Naive thymus-derived CD4-positive, alpha-beta T cell (primary cell): ENCODE results near the gene NRXN2. TPM values are rescaled to one million over a fixed set of nuclear protein-coding genes. Genes with fewer than 3 reads are reported as not detected.

Experiments used
- ATAC-seq: fragments of 150-1000 bp; cut with Tn5 transposase; 2 replicates; pipeline ENCODE4 v1.10.0; 2021; ENCODE audit warnings: mild to moderate bottlenecking, moderate library complexity
- CTCF ChIA-PET: fragments of 350-600 bp; sonication (Branson Sonifier 250); formaldehyde crosslinking; loops from one replicate; lab custom pipeline; 2021; ENCODE audit warnings: antibody characterized with exemption; lab: Charles Lee
- POLR2A ChIA-PET: fragments of 350-600 bp; sonication (Branson Sonifier 250); formaldehyde crosslinking; loops from one replicate; lab custom pipeline; 2021; ENCODE audit warnings: antibody characterized with exemption, inconsistent platforms; lab: Charles Lee
- DNase-seq, 9 donors: peaks; one replicate each; pipeline versions ENCODE4 v3.0.0 to v3.0.0-alpha.2; 2020 to 2022; ENCODE audit warnings: mixed read lengths in 1 of 9
- H3K27ac ChIP-seq: one replicate; pipeline ENCODE4 v1.7.0; 2013; ENCODE audit warnings: mild to moderate bottlenecking, low read depth, low read length, moderate library complexity
- H3K27me3 ChIP-seq, 2 donors: one replicate each; pipeline ENCODE4 v1.7.0; 2013; ENCODE audit warnings: low read length in 2 of 2, mild to moderate bottlenecking in 2 of 2, moderate library complexity in 2 of 2; ENCODE audit not compliant: control insufficient read depth in 2 of 2, insufficient read depth in 2 of 2
- H3K36me3 ChIP-seq, 3 experiments: 1 replicate in 2 of 3; 2 replicates in 1 of 3; pipeline ENCODE4 v1.7.0; 2013; ENCODE audit warnings: low read length in 3 of 3, mild to moderate bottlenecking in 3 of 3, moderate library complexity in 1 of 3; ENCODE audit not compliant: insufficient read depth in 3 of 3, control insufficient read depth in 2 of 3
- H3K4me1 ChIP-seq, 2 donors: one replicate each; pipeline ENCODE4 v1.7.0; 2013; ENCODE audit warnings: low read length in 2 of 2, mild to moderate bottlenecking in 2 of 2, moderate library complexity in 1 of 2; ENCODE audit not compliant: control insufficient read depth in 2 of 2, insufficient read depth in 2 of 2
- H3K4me3 ChIP-seq: 2 replicates; pipeline ENCODE4 v1.7.0; 2013; ENCODE audit warnings: mild to moderate bottlenecking, low read length
- H3K9me3 ChIP-seq, 3 experiments: 1 replicate in 2 of 3; 2 replicates in 1 of 3; pipeline ENCODE4 v1.7.0; 2013; ENCODE audit warnings: low read length in 3 of 3; ENCODE audit not compliant: control insufficient read depth in 2 of 3
- H3K27ac Mint-ChIP-seq, 9 donors: one replicate each; pipeline ENCODE4 v1.8.0; 2020 to 2022; ENCODE audit warnings: mixed read lengths in 9 of 9, mild to moderate bottlenecking in 8 of 9, moderate library complexity in 5 of 9, inconsistent platforms in 2 of 9
- H3K27me3 Mint-ChIP-seq, 5 donors: one replicate each; pipeline ENCODE4 v1.8.0; 2021 to 2022; ENCODE audit warnings: mixed read lengths in 5 of 5, mild to moderate bottlenecking in 1 of 5
- H3K36me3 Mint-ChIP-seq, 5 donors: one replicate each; pipeline ENCODE4 v1.8.0; 2020 to 2022; ENCODE audit warnings: mixed read lengths in 5 of 5, mild to moderate bottlenecking in 3 of 5, inconsistent platforms in 1 of 5
- H3K4me1 Mint-ChIP-seq, 7 donors: one replicate each; pipeline ENCODE4 v1.8.0; 2020 to 2022; ENCODE audit warnings: mixed read lengths in 7 of 7, mild to moderate bottlenecking in 3 of 7, inconsistent platforms in 1 of 7
- H3K4me3 Mint-ChIP-seq, 10 donors: one replicate each; pipeline ENCODE4 v1.8.0; 2020 to 2022; ENCODE audit warnings: mild to moderate bottlenecking in 10 of 10, mixed read lengths in 10 of 10, moderate library complexity in 6 of 10, inconsistent platforms in 2 of 10
- H3K9me3 Mint-ChIP-seq, 11 donors: one replicate each; pipeline ENCODE4 v1.8.0; 2020 to 2022; ENCODE audit warnings: mixed read lengths in 11 of 11, mild to moderate bottlenecking in 4 of 11, inconsistent platforms in 1 of 11, moderate library complexity in 1 of 11
- intact Hi-C, 2 donors: fragments of 100-400 bp; cut with micrococcal nuclease; formaldehyde crosslinking; loops; one replicate each; pipeline ENCODE4 v1.15.1; 2023
- polyA plus RNA-seq, 2 donors: library from polyadenylated mRNA; unstranded; fragments of 300-500 nt; fragmentation: Illumina TruSeq; gene quantifications; one replicate each; pipeline ENCODE4 v1.2.3, GENCODE V29; 2021
- total RNA-seq, 6 experiments: library from RNA in 5 of 6; stranded (reverse) in 5 of 6; gene quantifications; 1 replicate in 5 of 6; 2 replicates in 1 of 6; pipeline ENCODE4 v1.2.3 and lab custom pipeline; 2021 to 2026

The NRXN2 gene
- total RNA-seq (under 1 TPM in 3 of 5 experiments, not detected in 2; 0.07 to 0.71 (median 0.27) TPM), polyA plus RNA-seq (not detected), total RNA-seq (lab: John Stamatoyannopoulos, UW) (not detected)

DNA sequence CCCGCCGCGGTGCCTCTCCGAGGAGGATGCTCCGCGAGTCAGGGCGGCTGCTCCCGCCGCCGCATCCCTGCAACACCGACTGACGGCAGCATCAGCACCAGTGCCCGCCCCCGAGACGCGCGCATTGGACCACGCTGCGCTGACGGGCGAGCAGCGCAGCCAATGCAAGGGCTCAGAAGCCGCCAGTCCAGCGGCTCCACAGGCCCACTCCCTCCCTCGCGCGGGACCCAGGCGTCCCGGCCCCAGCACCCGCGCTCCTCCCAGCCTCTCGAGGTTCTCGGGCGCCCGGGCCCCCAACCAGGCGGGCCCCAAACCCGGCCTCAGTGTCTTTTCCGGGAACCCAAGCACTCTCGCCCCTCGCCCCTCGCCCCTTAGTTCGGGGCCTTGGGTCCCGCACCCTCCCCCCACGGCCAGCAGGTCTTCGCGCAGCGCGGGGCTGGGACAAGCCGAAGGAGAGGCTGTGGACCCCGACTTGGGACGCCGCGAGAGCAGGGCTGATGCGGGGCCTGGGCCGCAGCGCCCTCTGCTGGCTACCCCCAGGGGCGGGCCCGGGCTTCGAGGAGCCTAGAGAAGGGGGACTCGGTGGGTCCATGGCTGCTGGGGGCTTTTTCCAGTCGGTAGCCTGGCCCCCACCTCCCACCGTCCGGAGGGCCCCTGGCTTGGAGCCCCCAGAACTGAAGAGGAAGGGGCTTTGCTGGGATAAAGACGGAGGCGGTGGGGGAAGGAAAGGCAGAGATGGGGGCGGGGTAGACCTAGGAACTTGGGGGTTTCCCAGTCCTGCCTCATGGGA is at the start of gene NRXN2:
Gene NRXN2, minus strand, starts transcription at position 81 of the 790 bp plus-strand sequence. CDS start 9,498 bp downstream, outside the sequence.
- Mint-ChIP-seq H3K27ac (peak within 1 kb of the TSS in 8 of 9 donors; percentile 23 to 79 (median 62)), H3K4me1 (peaks cover 0 to 22% (median 16%) of the 10 kb centered on the region in 7 donors), H3K9me3 (no peaks in the 10 kb centered on the region), H3K4me3 (peak within 1 kb of the TSS; percentile 36 to 79 (median 66)), H3K27me3 (peaks cover 10 to 42% (median 17%) of the 10 kb centered on the region in 5 donors), H3K36me3 (peaks cover 0 to 10% (median 0%) of the 10 kb centered on the region in 5 donors)
- DNase-seq (peak; percentile 72 to 86 (median 80)), ATAC-seq (peak; percentile 93)
- peak within 1 kb of the TSS; percentile 71 for H3K4me3 ChIP-seq
- H3K4me1 ChIP-seq: peaks cover 0 to 5% of the 10 kb centered on the region in 2 donors
- H3K27me3 ChIP-seq: peaks cover 0 to 5% of the 10 kb centered on the region in 2 donors
- H3K9me3 ChIP-seq: no peaks in the 10 kb centered on the region
- ChIA-PET POLR2A (interaction anchor here (1.0 kb wide), 1 partner anchor 19 kb away, joined by 3 read pairs; no protein-coding TSS in a partner anchor), CTCF (no interaction called here)
- intact Hi-C loops: loop anchor here (1.0 kb wide), 3 partner anchors 19 to 35 kb away; no protein-coding TSS in a partner anchor
- peaks cover 0 to 25% (median 0%) of the 10 kb centered on the region in 3 experiments for H3K36me3 ChIP-seq
- peak within 1 kb of the TSS; percentile 81 for H3K27ac ChIP-seq

DNA sequence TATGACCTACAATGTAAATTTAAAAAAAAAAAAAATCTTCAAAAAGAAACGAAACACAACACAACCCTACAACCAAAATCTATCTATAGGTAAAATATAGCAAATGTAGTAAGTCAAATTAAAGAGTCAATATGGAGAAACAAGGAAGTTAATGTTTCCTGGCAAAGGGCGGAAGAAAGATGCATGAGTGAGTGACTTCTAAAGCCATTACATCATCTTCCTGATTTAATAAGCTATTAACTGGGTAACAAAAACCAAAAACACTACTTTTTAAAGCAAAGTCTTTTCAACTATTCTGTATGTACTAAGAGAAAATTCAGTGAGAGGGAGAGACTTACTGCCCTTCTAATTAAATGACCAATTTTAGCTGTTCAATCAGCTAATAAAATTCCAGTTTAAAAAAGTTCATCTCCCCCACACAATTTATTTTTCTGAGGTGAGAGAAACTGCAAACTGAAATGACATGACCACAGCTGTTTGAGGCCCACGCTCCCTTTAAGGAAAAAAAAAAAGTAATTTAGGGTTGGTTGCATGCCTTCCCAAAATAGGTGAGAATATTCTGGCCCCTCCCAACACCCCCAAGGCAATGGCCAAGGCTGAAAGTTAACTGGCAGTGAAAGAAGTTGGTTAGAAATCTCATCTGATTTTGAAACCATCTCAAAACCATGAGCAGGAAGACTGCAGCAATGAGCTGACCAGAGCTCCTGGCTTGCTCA is 49.5 kb upstream of the NRXN2 start:
- Mint-ChIP-seq H3K9me3 (peaks cover 0 to 10% (median 0%) of the 10 kb centered on the region in 11 donors), H3K4me3 (peak overlapping the region; percentile 41 to 95 (median 65)), H3K4me1 (peaks cover 63 to 100% (median 96%) of the 10 kb centered on the region in 7 donors), H3K27me3 (no peaks in the 10 kb centered on the region), H3K36me3 (peaks cover 27 to 97% (median 79%) of the 10 kb centered on the region in 5 donors), H3K27ac (peak overlapping the region; percentile 58 to 89 (median 77))
- Histone ChIP-seq H3K4me3 (no peak overlapping the region), H3K27me3 (no peaks in the 10 kb centered on the region), H3K27ac (peak overlapping the region; percentile 51), H3K36me3 (peaks cover 76 to 98% (median 95%) of the 10 kb centered on the region in 3 experiments), H3K4me1 (peaks cover 62 to 88% of the 10 kb centered on the region in 2 donors), H3K9me3 (no peaks in the 10 kb centered on the region)
- ChIA-PET CTCF (interaction anchor here (0.7 to 19.1 kb wide), 7 partner anchors 9 to 1426 kb away, joined by 3 to 305 read pairs (median 8); partner anchors contain the start of genes PYGM and RASGRP2), POLR2A (interaction anchor here (0.6 to 30.7 kb wide), 10 partner anchors 10 to 653 kb away, joined by 3 to 1956 read pairs (median 4); partner anchors contain the start of genes PYGM and RASGRP2)
- ATAC-seq (no peak), DNase-seq (no peak)
- intact Hi-C loops: loop anchor here in 1 of 2 donors (10.0 kb wide), 1 partner anchor 652 kb away; the partner anchor contains the start of gene NEAT1

DNA sequence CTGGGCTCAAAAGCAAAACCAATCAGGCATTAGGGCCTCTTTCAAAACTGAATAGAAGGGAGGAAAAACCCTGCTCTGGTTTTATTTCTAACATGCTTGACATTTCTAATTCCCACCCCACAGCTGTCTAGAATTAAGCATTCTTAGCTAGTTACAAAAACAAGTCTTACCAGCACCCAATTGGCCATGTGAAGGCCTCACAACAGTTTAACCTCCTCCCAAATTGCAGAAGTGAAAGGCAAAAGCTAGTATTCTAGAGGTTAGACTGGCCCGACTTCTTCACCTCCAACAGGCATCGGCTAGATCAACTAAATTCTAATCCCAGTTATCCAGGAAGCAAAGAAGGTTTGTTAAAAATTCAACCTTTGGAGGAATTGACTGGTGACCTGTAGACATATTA is 48.9 kb upstream of the NRXN2 start:
- H3K27me3 Mint-ChIP-seq: no peaks in the 10 kb centered on the region
- peak overlapping the region; percentile 18 to 95 (median 62) for H3K4me3 Mint-ChIP-seq
- peak overlapping the region; percentile 3 for H3K4me3 ChIP-seq
- peaks cover 63 to 100% (median 96%) of the 10 kb centered on the region in 7 donors for H3K4me1 Mint-ChIP-seq
- H3K27ac ChIP-seq: peak overlapping the region; percentile 51
- DNase-seq: no peak
- peaks cover 27 to 96% (median 77%) of the 10 kb centered on the region in 5 donors for H3K36me3 Mint-ChIP-seq
- peak overlapping the region; percentile 58 to 89 (median 77) for H3K27ac Mint-ChIP-seq
- H3K9me3 ChIP-seq: no peaks in the 10 kb centered on the region
- no peak for ATAC-seq
- CTCF ChIA-PET: interaction anchor here (0.8 to 19.1 kb wide), 7 partner anchors 9 to 266 kb away, joined by 3 to 305 read pairs (median 4); partner anchors contain the start of genes PYGM and RASGRP2
- peaks cover 76 to 98% (median 95%) of the 10 kb centered on the region in 3 experiments for H3K36me3 ChIP-seq
- H3K9me3 Mint-ChIP-seq: peaks cover 0 to 6% (median 0%) of the 10 kb centered on the region in 11 donors
- peaks cover 64 to 92% of the 10 kb centered on the region in 2 donors for H3K4me1 ChIP-seq
- H3K27me3 ChIP-seq: no peaks in the 10 kb centered on the region
- POLR2A ChIA-PET: interaction anchor here (0.6 to 39.7 kb wide), 9 partner anchors 7 to 1117 kb away, joined by 3 to 1956 read pairs (median 4); partner anchors contain the start of genes PYGM, RASGRP2 and SF1
- intact Hi-C loops: loop anchor here in 1 of 2 donors (10.0 kb wide), 1 partner anchor 653 kb away; the partner anchor contains the start of gene NEAT1

DNA sequence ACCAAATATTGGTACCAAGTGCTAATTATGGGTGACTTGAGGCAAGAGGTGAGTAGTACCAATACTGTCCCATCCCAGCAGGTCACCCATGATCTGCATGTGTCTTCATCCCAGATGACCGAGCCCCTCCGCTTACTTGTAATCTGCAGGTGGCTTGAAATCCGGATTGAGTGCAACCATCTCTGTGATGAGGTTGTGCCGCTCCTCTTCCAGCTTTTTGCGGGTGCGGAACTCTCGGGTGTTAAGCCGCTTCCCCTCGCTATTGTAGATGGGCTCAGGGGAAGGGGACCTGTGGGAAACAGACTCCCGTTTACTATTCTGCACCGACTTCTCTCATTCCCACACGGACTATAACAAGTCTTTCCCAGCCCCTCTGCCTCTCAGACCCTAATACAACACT is 47.1 kb upstream of the NRXN2 start:
- intact Hi-C loops: loop anchor here in 1 of 2 donors (10.0 kb wide), 1 partner anchor 655 kb away; the partner anchor contains the start of gene NEAT1
- peaks cover 58 to 97% (median 87%) of the 10 kb centered on the region in 7 donors for H3K4me1 Mint-ChIP-seq
- H3K36me3 ChIP-seq: peaks cover 64 to 95% (median 83%) of the 10 kb centered on the region in 3 experiments
- H3K4me1 ChIP-seq: peaks cover 51 to 85% of the 10 kb centered on the region in 2 donors
- peak overlapping the region in 8 of 9 donors; percentile 50 to 88 (median 80) for H3K27ac Mint-ChIP-seq
- peaks cover 18 to 88% (median 75%) of the 10 kb centered on the region in 5 donors for H3K36me3 Mint-ChIP-seq
- DNase-seq (no peak), ATAC-seq (no peak)
- H3K9me3 ChIP-seq: no peaks in the 10 kb centered on the region
- H3K27me3 ChIP-seq: no peaks in the 10 kb centered on the region
- H3K9me3 Mint-ChIP-seq: peaks cover 0 to 2% (median 0%) of the 10 kb centered on the region in 11 donors
- H3K4me3 ChIP-seq: no peak overlapping the region
- peak overlapping the region; percentile 41 for H3K27ac ChIP-seq
- ChIA-PET POLR2A (interaction anchor here (0.7 to 39.7 kb wide), 5 partner anchors 5 to 365 kb away, joined by 3 to 1956 read pairs (median 6); partner anchors contain the start of genes PYGM, RASGRP2 and SF1), CTCF (interaction anchor here (2.3 to 19.1 kb wide), 2 partner anchors 15 to 23 kb away, joined by 13 to 305 read pairs; partner anchors contain the start of gene RASGRP2)
- peak overlapping the region in 5 of 10 donors; percentile 4 to 95 (median 52) for H3K4me3 Mint-ChIP-seq
- no peaks in the 10 kb centered on the region for H3K27me3 Mint-ChIP-seq

DNA sequence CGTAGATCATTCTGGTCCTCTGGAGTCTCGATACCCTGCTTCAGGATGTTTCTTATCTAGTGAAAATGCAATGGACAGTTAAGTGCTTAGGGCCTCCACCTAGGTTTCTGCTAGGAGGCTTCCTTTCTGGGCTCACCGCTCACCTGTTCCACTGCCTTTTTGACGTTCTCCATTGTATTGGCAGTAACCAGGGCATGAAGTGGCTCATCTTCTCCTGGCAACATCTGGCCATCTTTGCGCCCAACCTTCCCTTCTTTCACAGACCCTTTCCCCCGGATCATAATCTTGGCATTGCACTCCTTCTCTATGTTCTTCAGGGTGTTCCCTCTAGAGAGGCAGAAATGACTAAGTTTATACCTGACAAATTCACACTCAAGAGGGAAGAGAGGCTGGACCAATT is 46.3 kb upstream of the NRXN2 start:
- Mint-ChIP-seq H3K27me3 (no peaks in the 10 kb centered on the region), H3K27ac (peak overlapping the region; percentile 65 to 94 (median 90)), H3K36me3 (peaks cover 25 to 88% (median 77%) of the 10 kb centered on the region in 5 donors), H3K9me3 (peaks cover 0 to 4% (median 0%) of the 10 kb centered on the region in 11 donors), H3K4me1 (peaks cover 60 to 97% (median 87%) of the 10 kb centered on the region in 7 donors), H3K4me3 (peak overlapping the region in 8 of 10 donors; percentile 6 to 96 (median 52))
- ChIA-PET CTCF (interaction anchor here (0.7 to 19.1 kb wide), 2 partner anchors 15 to 22 kb away, joined by 4 to 305 read pairs; partner anchors contain the start of gene RASGRP2), POLR2A (interaction anchor here (0.7 to 39.7 kb wide), 4 partner anchors 4 to 79 kb away, joined by 3 to 1956 read pairs (median 980); partner anchors contain the start of genes PYGM, RASGRP2 and SF1)
- intact Hi-C loops: no loop called here
- Histone ChIP-seq H3K27me3 (no peaks in the 10 kb centered on the region), H3K27ac (peak overlapping the region; percentile 41), H3K4me1 (peaks cover 54 to 83% of the 10 kb centered on the region in 2 donors), H3K9me3 (no peaks in the 10 kb centered on the region), H3K4me3 (no peak overlapping the region), H3K36me3 (peaks cover 66 to 95% (median 77%) of the 10 kb centered on the region in 3 experiments)
- ATAC-seq (no peak), DNase-seq (no peak)
